Gastroesophageal sphincter (tissue), 3 donors: ENCODE data around the gene CRABP2.

Source experiments
- EP300 ChIP-seq: sonication (generic); formaldehyde crosslinking; IDR thresholded peaks from one replicate; pipeline ENCODE4 v1.6.1; 2017; ENCODE audit warnings: antibody characterized with exemption, mild to moderate bottlenecking
- POLR2A ChIP-seq, 2 donors: fragments of 450-650 bp; IDR thresholded peaks; one replicate each; pipeline ENCODE4 v1.6.1; 2017; ENCODE audit warnings: antibody characterized with exemption in 2 of 2, mild to moderate bottlenecking in 2 of 2, moderate library complexity in 1 of 2
- TF ChIP-seq, protein P1 (sequence below), 4 experiments: fragments of 200-600 bp in 2 of 4; fragments of 450-650 bp in 2 of 4; sonication (generic) in 1 of 4; IDR thresholded peaks; one replicate each; pipeline ENCODE4 v1.5.1; 2017 to 2019; ENCODE audit warnings: antibody characterized with exemption in 4 of 4, mild to moderate bottlenecking in 2 of 4, moderate library complexity in 2 of 4

DNA sequence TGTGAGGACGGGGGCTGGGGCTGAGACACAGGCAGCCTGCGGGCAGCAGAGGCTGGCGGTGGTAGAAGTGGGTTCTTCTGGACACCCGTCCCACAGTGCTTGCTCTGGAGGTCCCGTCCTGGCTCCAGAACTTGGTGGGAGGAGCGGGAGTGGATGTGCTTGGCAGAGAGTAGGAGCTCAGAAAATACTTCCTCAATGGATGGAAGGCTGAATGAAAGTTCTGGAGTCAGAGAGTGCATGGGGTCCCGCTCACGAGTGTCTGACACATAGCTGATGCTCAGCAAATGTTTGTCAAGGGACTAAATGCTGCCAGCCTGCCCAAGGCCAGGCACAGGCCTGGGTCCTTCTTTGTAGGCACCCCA, 14.7 kb downstream of the CRABP2 start:
- TF ChIP-seq, protein P1, sequence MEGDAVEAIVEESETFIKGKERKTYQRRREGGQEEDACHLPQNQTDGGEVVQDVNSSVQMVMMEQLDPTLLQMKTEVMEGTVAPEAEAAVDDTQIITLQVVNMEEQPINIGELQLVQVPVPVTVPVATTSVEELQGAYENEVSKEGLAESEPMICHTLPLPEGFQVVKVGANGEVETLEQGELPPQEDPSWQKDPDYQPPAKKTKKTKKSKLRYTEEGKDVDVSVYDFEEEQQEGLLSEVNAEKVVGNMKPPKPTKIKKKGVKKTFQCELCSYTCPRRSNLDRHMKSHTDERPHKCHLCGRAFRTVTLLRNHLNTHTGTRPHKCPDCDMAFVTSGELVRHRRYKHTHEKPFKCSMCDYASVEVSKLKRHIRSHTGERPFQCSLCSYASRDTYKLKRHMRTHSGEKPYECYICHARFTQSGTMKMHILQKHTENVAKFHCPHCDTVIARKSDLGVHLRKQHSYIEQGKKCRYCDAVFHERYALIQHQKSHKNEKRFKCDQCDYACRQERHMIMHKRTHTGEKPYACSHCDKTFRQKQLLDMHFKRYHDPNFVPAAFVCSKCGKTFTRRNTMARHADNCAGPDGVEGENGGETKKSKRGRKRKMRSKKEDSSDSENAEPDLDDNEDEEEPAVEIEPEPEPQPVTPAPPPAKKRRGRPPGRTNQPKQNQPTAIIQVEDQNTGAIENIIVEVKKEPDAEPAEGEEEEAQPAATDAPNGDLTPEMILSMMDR (IDR thresholded peaks at IDR 0.05), result no peak
- TF ChIP-seq POLR2A (IDR thresholded peaks at IDR 0.05), result no peak
- TF ChIP-seq EP300, result no peak
